H1 (cell line): ENCODE results near the gene GPR26. TPM values are rescaled to one million over a fixed set of nuclear protein-coding genes. Genes with fewer than 3 reads are reported as not detected.

Experiments
- CTCF ChIA-PET: fragments of 300-600 bp; sonication (Branson Sonifier 250); formaldehyde crosslinking; loops from one replicate; lab custom pipeline; 2021; ENCODE audit not compliant: partially characterized antibody; lab: Charles Lee
- POLR2A ChIA-PET: fragments of 300-600 bp; sonication (Branson Sonifier 250); formaldehyde crosslinking; loops from one replicate; lab custom pipeline; 2021; ENCODE audit warnings: inconsistent platforms; ENCODE audit not compliant: partially characterized antibody; lab: Charles Lee
- DNase-seq, 2 experiments: peaks; one replicate each; pipeline versions ENCODE4 v3.0.0 to v3.0.0-alpha.2; 2010 to 2022; ENCODE audit warnings: low spot score in 2 of 2, low read depth in 1 of 2, mixed read lengths in 1 of 2
- FAIRE-seq: peaks from 2 replicates; lab custom pipeline; 2011; peaks lifted over from hg19 to GRCh38; lab: Jason Lieb, UNC
- H2AFZ ChIP-seq: 2 replicates; pipeline ENCODE4 v1.8.1; 2012; ENCODE audit warnings: low read length, inconsistent platforms
- H2AK5ac ChIP-seq: 2 replicates; pipeline ENCODE4 v1.6.1; 2013; ENCODE audit warnings: low read depth, low read length
- H2BK120ac ChIP-seq: replicated peaks from 2 replicates; pipeline ENCODE3; 2013; ENCODE audit warnings: low read depth, low read length, inconsistent platforms
- H2BK12ac ChIP-seq: 2 replicates; pipeline ENCODE4 v1.6.1; 2013; ENCODE audit warnings: low read depth, low read length
- H2BK15ac ChIP-seq: 2 replicates; pipeline ENCODE4 v1.6.1; 2013; ENCODE audit warnings: low read length
- H2BK20ac ChIP-seq: 2 replicates; pipeline ENCODE4 v1.6.1; 2013; ENCODE audit warnings: low read length
- H2BK5ac ChIP-seq: 2 replicates; pipeline ENCODE4 v1.6.1; 2013; ENCODE audit warnings: low read depth, low read length
- H3K14ac ChIP-seq: 2 replicates; pipeline ENCODE4 v1.6.1; 2013; ENCODE audit warnings: inconsistent platforms; ENCODE audit not compliant: insufficient read length
- H3K18ac ChIP-seq: 2 replicates; pipeline ENCODE4 v1.6.1; 2013; ENCODE audit warnings: low read length; ENCODE audit errors: extremely low read depth
- H3K23ac ChIP-seq: 2 replicates; pipeline ENCODE4 v1.6.1; 2013; ENCODE audit warnings: inconsistent platforms; ENCODE audit not compliant: insufficient read length
- H3K23me2 ChIP-seq: 2 replicates; pipeline ENCODE4 v1.6.1; 2013; ENCODE audit warnings: low read depth, low read length
- H3K27ac ChIP-seq: 2 replicates; pipeline ENCODE4 v1.6.1; 2011; ENCODE audit warnings: low read depth, low read length, inconsistent platforms
- H3K27me3 ChIP-seq, 4 experiments: replicated peaks in 1 of 4; 1 replicate in 1 of 4; 2 replicates in 3 of 4; pipeline versions ENCODE4 v1.6.1 to v1.8.1; 2011 to 2013; ENCODE audit warnings: low read length in 3 of 4, mild to moderate bottlenecking in 3 of 4, inconsistent platforms in 2 of 4, mixed read lengths in 2 of 4, moderate library complexity in 1 of 4; ENCODE audit not compliant: control insufficient read depth in 3 of 4, insufficient read depth in 3 of 4; ENCODE audit errors: extremely low read depth in 1 of 4
- H3K36me3 ChIP-seq, 4 experiments: 2 replicates each; pipeline versions ENCODE4 v1.6.1 to v1.8.1; 2011 to 2013; ENCODE audit warnings: mild to moderate bottlenecking in 4 of 4, low read length in 3 of 4, moderate library complexity in 2 of 4, control low read depth in 1 of 4, inconsistent platforms in 1 of 4; ENCODE audit not compliant: insufficient read depth in 4 of 4, control insufficient read depth in 2 of 4
- H3K4ac ChIP-seq: replicated peaks from 2 replicates; pipeline ENCODE3; 2013; ENCODE audit warnings: low read length, low read depth, mixed read lengths, inconsistent platforms; ENCODE audit not compliant: insufficient read length
- H3K4me1 ChIP-seq, 4 experiments: replicated peaks in 1 of 4; 1 replicate in 1 of 4; 2 replicates in 3 of 4; pipeline versions ENCODE4 v1.6.1 to v1.8.1; 2011 to 2013; ENCODE audit warnings: low read length in 3 of 4, inconsistent platforms in 2 of 4, mixed read lengths in 1 of 4; ENCODE audit not compliant: insufficient read depth in 4 of 4, control insufficient read depth in 3 of 4
- H3K4me2 ChIP-seq, 2 experiments: 2 replicates each; pipeline versions ENCODE4 v1.6.1 to v1.8.1; 2011 to 2013; ENCODE audit warnings: low read depth in 2 of 2, low read length in 2 of 2, control low read depth in 1 of 2, inconsistent platforms in 1 of 2, mild to moderate bottlenecking in 1 of 2; ENCODE audit not compliant: insufficient read depth in 1 of 2
- H3K4me3 ChIP-seq, 4 experiments: fragments of 200-600, 300-600 bp in 1 of 4; sonication (generic), shearing (Covaris generic), sonication (Bioruptor Twin) in 1 of 4; 2 replicates each; pipeline versions ENCODE4 v1.5.1 to v1.8.1; 2011 to 2016; ENCODE audit warnings: low read length in 4 of 4, low read depth in 3 of 4, control low read depth in 2 of 4, inconsistent platforms in 2 of 4, mild to moderate bottlenecking in 2 of 4, mixed read lengths in 1 of 4, moderate library complexity in 1 of 4; ENCODE audit not compliant: insufficient read depth in 2 of 4; ENCODE audit errors: extremely low read depth in 1 of 4
- H3K56ac ChIP-seq: replicated peaks from 2 replicates; pipeline ENCODE3; 2013; ENCODE audit warnings: low read depth, mild to moderate bottlenecking, mixed read lengths, low read length, inconsistent platforms; ENCODE audit not compliant: insufficient read length
- H3K79me1 ChIP-seq: 2 replicates; pipeline ENCODE4 v1.6.1; 2013; ENCODE audit warnings: low read depth, low read length, control low read depth
- H3K79me2 ChIP-seq, 2 experiments: 2 replicates each; pipeline versions ENCODE4 v1.6.1 to v1.8.1; 2012 to 2013; ENCODE audit warnings: low read length in 2 of 2, mild to moderate bottlenecking in 2 of 2, inconsistent platforms in 1 of 2; ENCODE audit not compliant: insufficient read depth in 2 of 2, control insufficient read depth in 1 of 2
- H3K9ac ChIP-seq, 4 experiments: replicated peaks in 1 of 4; 1 replicate in 1 of 4; 2 replicates in 3 of 4; pipeline versions ENCODE4 v1.6.1 to v1.8.1; 2011 to 2013; ENCODE audit warnings: low read depth in 3 of 4, low read length in 3 of 4, control low read depth in 2 of 4, mild to moderate bottlenecking in 2 of 4, moderate library complexity in 2 of 4, inconsistent platforms in 1 of 4; ENCODE audit errors: extremely low read depth in 1 of 4
- H3K9me3 ChIP-seq, 2 experiments: 2 replicates each; pipeline versions ENCODE4 v1.6.1 to v1.8.1; 2012 to 2013; ENCODE audit warnings: mild to moderate bottlenecking in 2 of 2, moderate library complexity in 2 of 2, control low read depth in 1 of 2, inconsistent platforms in 1 of 2, low read depth in 1 of 2, low read length in 1 of 2, mixed read lengths in 1 of 2; ENCODE audit not compliant: insufficient read depth in 2 of 2
- H4K20me1 ChIP-seq, 2 experiments: replicated peaks in 1 of 2; 2 replicates each; pipeline versions ENCODE3 to v1.8.1; 2011 to 2013; ENCODE audit warnings: inconsistent platforms in 2 of 2, low read length in 2 of 2, mild to moderate bottlenecking in 1 of 2; ENCODE audit not compliant: insufficient read depth in 2 of 2, control insufficient read depth in 1 of 2
- H4K5ac ChIP-seq: 2 replicates; pipeline ENCODE4 v1.6.1; 2013; ENCODE audit warnings: low read length, low read depth, mixed read lengths, inconsistent platforms; ENCODE audit not compliant: insufficient read length
- H4K8ac ChIP-seq: 2 replicates; pipeline ENCODE4 v1.8.0; 2013; ENCODE audit warnings: mild to moderate bottlenecking, moderate library complexity, low read length, inconsistent platforms; ENCODE audit not compliant: insufficient read depth; ENCODE audit errors: extremely low read depth
- H4K91ac ChIP-seq: replicated peaks from 2 replicates; pipeline ENCODE3; 2013; ENCODE audit warnings: low read length, mixed read lengths, inconsistent platforms; ENCODE audit not compliant: insufficient read length
- CHD1 ChIP-seq: IDR thresholded peaks from 2 replicates; pipeline ENCODE4 v1.6.1; 2012; ENCODE audit warnings: low read depth, low read length, improper control_type of control experiment
- CTBP2 ChIP-seq: IDR thresholded peaks from 2 replicates; pipeline ENCODE4 v1.7.0; 2011; ENCODE audit warnings: borderline replicate concordance, mild to moderate bottlenecking, moderate library complexity, mixed read lengths, low read length; ENCODE audit not compliant: insufficient read depth, insufficient read length
- EGR1 ChIP-seq: IDR thresholded peaks from 2 replicates; pipeline ENCODE4 v1.6.1; 2011; ENCODE audit warnings: low read depth, low read length, borderline replicate concordance
- EZH2 ChIP-seq: fragments of 200-600 bp; sonication (generic); IDR thresholded peaks from 2 replicates; pipeline ENCODE4 v1.7.1; 2012; ENCODE audit warnings: low read depth, mild to moderate bottlenecking, moderate library complexity, low read length, inconsistent platforms; ENCODE audit not compliant: severe bottlenecking
- HDAC2 ChIP-seq, 2 experiments: fragments of 300-600 bp in 1 of 2; sonication (generic) in 1 of 2; IDR thresholded peaks; 2 replicates each; pipeline ENCODE4 v1.6.1; 2011 to 2012; ENCODE audit warnings: low read depth in 2 of 2, low read length in 2 of 2, mild to moderate bottlenecking in 2 of 2, moderate library complexity in 2 of 2, borderline replicate concordance in 1 of 2, inconsistent platforms in 1 of 2
- HDAC6 ChIP-seq: IDR thresholded peaks from one replicate; pipeline ENCODE4 v1.7.1; 2012; ENCODE audit warnings: low read depth, mild to moderate bottlenecking, inconsistent platforms, low read length, moderate library complexity
- NANOG ChIP-seq: IDR thresholded peaks from 2 replicates; pipeline ENCODE4 v1.6.1; 2011; ENCODE audit warnings: low read length, low read depth, mild to moderate bottlenecking, inconsistent platforms; ENCODE audit not compliant: insufficient read depth, poor library complexity, severe bottlenecking
- POLR2A ChIP-seq, 2 experiments: IDR thresholded peaks; 1 replicate in 1 of 2; 2 replicates in 1 of 2; pipeline ENCODE4 v1.6.1; 2011; ENCODE audit warnings: low read depth in 2 of 2, low read length in 2 of 2, mild to moderate bottlenecking in 2 of 2; ENCODE audit errors: control extremely low read depth in 1 of 2
- RAD21 ChIP-seq, 2 experiments: IDR thresholded peaks in 1 of 2; conservative IDR thresholded peaks in 1 of 2; 2 replicates each; pipeline ENCODE4 v1.6.1; 2011; ENCODE audit warnings: low read depth in 2 of 2, low read length in 2 of 2, improper control_type of control experiment in 1 of 2, inconsistent platforms in 1 of 2, mild to moderate bottlenecking in 1 of 2, moderate library complexity in 1 of 2
- RXRA ChIP-seq: IDR thresholded peaks from 2 replicates; pipeline ENCODE4 v1.6.1; 2011; ENCODE audit warnings: low read depth, mild to moderate bottlenecking, low read length, moderate library complexity; ENCODE audit not compliant: insufficient read depth
- SIN3A ChIP-seq, 2 experiments: IDR thresholded peaks in 1 of 2; conservative IDR thresholded peaks in 1 of 2; 2 replicates each; pipeline ENCODE4 v1.6.1; 2011 to 2012; ENCODE audit warnings: low read length in 2 of 2, improper control_type of control experiment in 1 of 2, low read depth in 1 of 2, mild to moderate bottlenecking in 1 of 2
- SIRT6 ChIP-seq: IDR thresholded peaks from one replicate; pipeline ENCODE4 v1.7.1; 2012; ENCODE audit warnings: low read length, inconsistent platforms
- SRF ChIP-seq: IDR thresholded peaks from 2 replicates; pipeline ENCODE4 v1.6.1; 2011; ENCODE audit warnings: mild to moderate bottlenecking, low read depth, low read length, moderate library complexity
- WGBS, 2 experiments: shearing (Covaris generic) in 1 of 2; methylation state at CpG; one replicate each; pipeline versions ENCODE4 v1.1.6 to v1.1.7; 2013 to 2015; ENCODE audit warnings: low lambda C conversion rate in 2 of 2, mixed read lengths in 2 of 2, inconsistent platforms in 1 of 2, low coverage in 1 of 2, missing lambda C conversion rate in 1 of 2; ENCODE audit not compliant: insufficient replicate concordance in 2 of 2, insufficient coverage in 1 of 2, insufficient read length in 1 of 2; ENCODE audit errors: extremely low coverage in 1 of 2, missing lambda C conversion rate in 1 of 2; 5-methylcytosine and 5-hydroxymethylcytosine counted together
- polyA plus RNA-seq, 7 experiments: library from polyadenylated mRNA; depleted of rRNA in 3 of 7; stranded (reverse) in 5 of 7; unstranded in 2 of 7; fragments of >200 nt in 5 of 7; fragments of 200-250 nt in 2 of 7; gene quantifications; 1 replicate in 5 of 7; 2 replicates in 1 of 7; 4 replicates in 1 of 7; pipeline versions ENCODE4 v1.2.1 to v1.2.3, GENCODE V29; 2011 to 2013; ENCODE audit warnings: missing spikeins in 2 of 7, mixed read lengths in 2 of 7
- total RNA-seq: library from RNA; stranded (reverse); fragmentation: NEBNext Ultra II Directional; extraction: Animal tissue kit (Norgen Biotek cat#: 25700); gene quantifications from 2 replicates; pipeline ENCODE4 v1.2.1, GENCODE V29; 2021

The GPR26 gene
- total and polyA plus RNA-seq, 2 of the 8 experiments (the other 6 are each of a cell fraction or from before 2014, with no cell fraction given): 0.09 to 0.21 TPM

DNA sequence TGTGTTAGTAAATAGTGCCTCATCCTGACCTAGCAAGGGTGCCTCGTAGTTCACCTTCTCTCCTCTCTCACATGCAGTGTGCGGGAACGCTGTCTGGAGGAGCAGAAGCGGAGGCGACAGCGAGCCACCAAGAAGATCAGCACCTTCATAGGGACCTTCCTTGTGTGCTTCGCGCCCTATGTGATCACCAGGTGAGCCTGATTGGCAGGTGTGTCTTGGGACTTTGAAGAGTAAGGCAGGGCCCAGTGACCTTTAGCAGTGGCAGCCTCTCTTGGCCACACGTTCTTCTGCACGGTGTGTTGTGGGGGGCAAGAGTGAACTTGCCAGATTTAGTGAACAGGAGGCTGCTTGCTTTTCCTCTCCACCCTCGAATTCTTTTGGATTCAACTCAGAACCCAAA lies 8.6 kb downstream of the GPR26 start:
- Histone ChIP-seq H2BK20ac (no peak overlapping the region), H3K27ac (no peak overlapping the region), H2BK120ac (no peak overlapping the region), H3K79me1 (no peaks in the 10 kb centered on the region), H2BK15ac (no peak overlapping the region), H3K9ac (no peak overlapping the region), H3K4me1 (peaks cover 0 to 4% (median 0%) of the 10 kb centered on the region in 4 experiments; a peak in 2 of 7 replicates), H3K23ac (no peak overlapping the region), H3K18ac (no peak overlapping the region), H3K79me2 (no peaks in the 10 kb centered on the region), H2BK12ac (no peak overlapping the region), H2AK5ac (no peak overlapping the region), H3K27me3 (no peaks in the 10 kb centered on the region; a peak in 2 of 7 replicates), H3K4me2 (no peak overlapping the region), H3K36me3 (no peaks in the 10 kb centered on the region; a peak in 1 of 8 replicates), H4K8ac (no peak overlapping the region), H2AFZ (no peak overlapping the region), H4K5ac (no peak overlapping the region), H3K4me3 (no peak overlapping the region), H3K9me3 (no peaks in the 10 kb centered on the region), H3K4ac (no peak overlapping the region), H3K23me2 (no peaks in the 10 kb centered on the region; the same call in 1 of the 2 replicates), H3K56ac (no peak overlapping the region), H2BK5ac (no peak overlapping the region), H3K14ac (no peak overlapping the region), H4K20me1 (no peaks in the 10 kb centered on the region), H4K91ac (no peak overlapping the region)
- DNase-seq (no peak), FAIRE-seq (no peak)
- POLR2A ChIA-PET: interaction anchor here (0.7 kb wide), 1 partner anchor 1297 kb away, joined by 3 read pairs; no protein-coding TSS in a partner anchor
- CTCF ChIA-PET: interaction anchor here (1.0 to 2.3 kb wide), 2 partner anchors 11 to 71 kb away, joined by 3 to 7 read pairs; no protein-coding TSS in a partner anchor
- 88% methylated on average over 11 of the region's 11 CpGs; no CpG with 5 or more reads in 1 of the 2 experiments for WGBS, 2 experiments
- TF ChIP-seq CTBP2: no peak
- TF ChIP-seq CHD1: no peak
- TF ChIP-seq SIN3A (conservative IDR thresholded peaks at IDR 0.05 in 1 of 2, IDR thresholded peaks at IDR 0.05 in 1 of 2; ENCODE audit: low read depth in 1 of 2, low read length in 2 of 2): no peak
- TF ChIP-seq NANOG: no peak
- TF ChIP-seq HDAC6: no peak
- TF ChIP-seq SIRT6: no peak
- TF ChIP-seq POLR2A (IDR thresholded peaks at IDR 0.05; ENCODE audit: control extremely low read depth in 1 of 2, low read depth in 2 of 2, low read length in 2 of 2): no peak
- no peak for TF ChIP-seq SRF
- TF ChIP-seq EGR1: no peak
- TF ChIP-seq RAD21 (IDR thresholded peaks at IDR 0.05 in 1 of 2, conservative IDR thresholded peaks at IDR 0.05 in 1 of 2; ENCODE audit: low read depth in 2 of 2, low read length in 2 of 2): no peak
- no peak for TF ChIP-seq EZH2
- no peak for TF ChIP-seq RXRA
- no peak for TF ChIP-seq HDAC2 (IDR thresholded peaks at IDR 0.05; ENCODE audit: borderline replicate concordance in 1 of 2, low read depth in 2 of 2, low read length in 2 of 2)
